Spleen (tissue), 11 donors: ENCODE measurements around the gene APOL5. TPM values are rescaled to one million over a fixed set of nuclear protein-coding genes. Genes with fewer than 3 reads are reported as not detected.
"Not testable (repeated sequence)": the region's sequence is repeated elsewhere in the genome, so short reads cannot be mapped to it uniquely, and the experiment has no call there.

Source experiments
- DNase-seq: peaks from one replicate; pipeline ENCODE4 v3.0.0-alpha.2; 2020
- H3K27ac ChIP-seq, 8 donors: fragments of 200-600 bp; sonication (generic) in 7 of 8; 1 replicate in 4 of 8; 2 replicates in 4 of 8; pipeline versions ENCODE4 v1.5.0 to v1.8.0; 2016 to 2021; ENCODE audit warnings: inconsistent platforms in 4 of 8, mild to moderate bottlenecking in 4 of 8, moderate library complexity in 1 of 8
- H3K27me3 ChIP-seq, 7 donors: fragments of 200-600 bp; sonication (generic) in 6 of 7; replicated peaks in 1 of 7; 1 replicate in 4 of 7; 2 replicates in 3 of 7; pipeline versions ENCODE4 v1.5.0 to v1.8.0; 2016 to 2021; ENCODE audit warnings: inconsistent platforms in 3 of 7, mild to moderate bottlenecking in 1 of 7
- H3K36me3 ChIP-seq, 6 donors: fragments of 200-600 bp; sonication (generic) in 5 of 6; 1 replicate in 4 of 6; 2 replicates in 2 of 6; pipeline versions ENCODE4 v1.5.0 to v1.8.0; 2016 to 2021; ENCODE audit warnings: inconsistent platforms in 2 of 6
- H3K4me1 ChIP-seq, 6 donors: fragments of 200-600 bp; sonication (generic) in 5 of 6; 1 replicate in 3 of 6; 2 replicates in 3 of 6; pipeline versions ENCODE4 v1.5.0 to v1.8.0; 2016 to 2021; ENCODE audit warnings: inconsistent platforms in 3 of 6
- H3K4me3 ChIP-seq, 8 donors: fragments of 200-600 bp; sonication (generic) in 7 of 8; 1 replicate in 4 of 8; 2 replicates in 4 of 8; pipeline versions ENCODE4 v1.5.0 to v1.8.0; 2016 to 2021; ENCODE audit warnings: inconsistent platforms in 4 of 8, mild to moderate bottlenecking in 4 of 8, moderate library complexity in 2 of 8
- H3K9me3 ChIP-seq, 8 donors: fragments of 200-600 bp; sonication (generic) in 7 of 8; 1 replicate in 4 of 8; 2 replicates in 4 of 8; pipeline versions ENCODE4 v1.5.0 to v1.8.0; 2016 to 2021; ENCODE audit warnings: inconsistent platforms in 4 of 8
- CTCF ChIP-seq, 11 experiments: fragments of 200-600 bp in 7 of 11; fragments of 450-650 bp in 4 of 11; sonication (generic) in 4 of 11; IDR thresholded peaks in 8 of 11; conservative IDR thresholded peaks in 3 of 11; 1 replicate in 7 of 11; 2 replicates in 4 of 11; pipeline versions ENCODE4 v1.4.0 to v1.8.0; 2016 to 2021; ENCODE audit warnings: antibody characterized with exemption in 11 of 11, inconsistent platforms in 4 of 11, mild to moderate bottlenecking in 1 of 11
- POLR2A ChIP-seq, 3 donors: fragments of 450-650 bp; IDR thresholded peaks; one replicate each; pipeline ENCODE4 v1.5.1; 2017; ENCODE audit warnings: antibody characterized with exemption in 3 of 3, mild to moderate bottlenecking in 1 of 3
- POLR2AphosphoS5 ChIP-seq, 3 donors: sonication (generic); formaldehyde crosslinking; IDR thresholded peaks; one replicate each; pipeline ENCODE4 v1.5.1; 2017; ENCODE audit warnings: antibody characterized with exemption in 3 of 3
- WGBS, 5 donors: extraction: QIAGEN DNeasy Blood & Tissue Kit in 3 of 5; methylation state at CpG; one replicate each; pipeline versions ENCODE4 v1.1.5 to v1.1.7; 2013 to 2018; 5-methylcytosine and 5-hydroxymethylcytosine counted together
- intact Hi-C: fragments of 100-400 bp; cut with DNase I; formaldehyde crosslinking; loops from one replicate; pipeline ENCODE4 v1.15.0; 2023; ENCODE audit warnings: low total_unique reads
- polyA plus RNA-seq, 3 donors: library from polyadenylated mRNA; stranded (reverse); fragments of 200-250 nt; gene quantifications; one replicate each; pipeline ENCODE4 v1.2.1, GENCODE V29; 2013
- total RNA-seq, 7 donors: library from RNA; depleted of rRNA in 3 of 7; stranded (reverse); fragments of >200 nt in 3 of 7; fragmentation: NEBNext Ultra II Directional in 4 of 7; extraction: Animal tissue kit (Norgen Biotek cat#: 25700) in 4 of 7; gene quantifications; one replicate each; pipeline versions ENCODE4 v1.1.0 to v1.2.1, GENCODE V29; 2016 to 2021
- donor health status: healthy with polysubstance abuse.
- donor health status: DM: no; HTN: no; CAD: no; lungs with moderate emphysema.
- donor health status: DM: no; HTN: no; CAD: no.
- donor health status: Bipolar disorder and iron deficiency.
- donor health status: healthy.
- donor health status: DM: no; HTN: no; CAD: no.
- donor health status: DM: yes; HTN: yes; CAD: no.

APOL5 gene
- total and polyA plus RNA-seq, 10 donors: not detected

DNA sequence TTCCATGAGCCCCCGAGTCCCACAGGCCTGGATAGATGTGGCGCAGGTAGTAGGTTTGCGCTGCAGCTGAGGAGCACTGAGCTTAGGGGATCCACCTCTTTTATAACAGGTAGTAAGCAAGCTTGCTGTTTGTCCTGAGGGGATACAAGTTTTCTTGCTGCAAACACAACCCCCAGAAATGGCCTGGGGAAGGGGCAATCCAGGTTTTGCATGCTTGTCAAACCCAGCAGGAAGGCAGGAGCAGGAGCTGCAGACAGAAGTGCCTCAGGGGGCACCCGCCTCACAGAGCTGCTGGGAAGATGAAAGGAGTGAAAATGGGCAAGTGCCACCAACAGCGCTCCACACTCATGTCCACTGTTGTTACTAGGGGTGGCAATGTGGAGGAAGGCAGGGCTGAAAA is 18.5 kb downstream of the APOL5 start:
- WGBS, 5 donors: 86 to 99% (median 92%) methylated on average over 5 of the region's 5 CpGs
- intact Hi-C loops: no loop called here
- Histone ChIP-seq H3K4me3 (no peak overlapping the region), H3K9me3 (no peaks in the 10 kb centered on the region), H3K27me3 (peaks cover 0 to 48% (median 0%) of the 10 kb centered on the region in 7 donors), H3K4me1 (no peaks in the 10 kb centered on the region), H3K36me3 (no peaks in the 10 kb centered on the region), H3K27ac (no peak overlapping the region)
- DNase-seq: no peak
- TF ChIP-seq POLR2AphosphoS5 (IDR thresholded peaks at IDR 0.05) (no peak), POLR2A (IDR thresholded peaks at IDR 0.05) (no peak)

- Histone ChIP-seq H3K4me1 (peaks cover 0 to 2% (median 0%) of the 10 kb centered on the region in 6 donors), H3K36me3 (no peaks in the 10 kb centered on the region), H3K27ac (no peak overlapping the region), H3K9me3 (no peaks in the 10 kb centered on the region), H3K27me3 (peaks cover 0 to 45% (median 0%) of the 10 kb centered on the region in 7 donors), H3K4me3 (no peak overlapping the region)
- DNase-seq: no peak
- intact Hi-C loops: no loop called here
- no peak for TF ChIP-seq POLR2AphosphoS5 (IDR thresholded peaks at IDR 0.05)
- no peak for TF ChIP-seq POLR2A (IDR thresholded peaks at IDR 0.05)
- no peak for TF ChIP-seq CTCF (IDR thresholded peaks at IDR 0.05 in 8 of 11, conservative IDR thresholded peaks at IDR 0.05 in 3 of 11)
- 86 to 96% (median 87%) methylated on average over 11 to 12 of the region's 12 CpGs for whole genome bisulfite sequencing, 5 donors
These were observed 19.0 kb downstream of the APOL5 start for GRCh38 chr22:35736701-35737100.

- peaks cover 0 to 52% (median 0%) of the 10 kb centered on the region in 7 donors for H3K27me3 ChIP-seq
- H3K36me3 ChIP-seq, H3K27ac ChIP-seq, H3K4me3 ChIP-seq, H3K4me1 ChIP-seq, DNase-seq, H3K9me3 ChIP-seq, intact Hi-C loops: not testable (repeated sequence)
- WGBS, 5 donors: 87 to 95% (median 92%) methylated on average over 6 of the region's 6 CpGs
These were observed 20.2 kb downstream of the APOL5 start for GRCh38 chr22:35737886-35738285.

- Histone ChIP-seq H3K36me3 (peaks cover 0 to 6% (median 0%) of the 10 kb centered on the region in 6 donors), H3K27ac (no peak overlapping the region), H3K9me3 (no peaks in the 10 kb centered on the region), H3K4me3 (no peak overlapping the region), H3K4me1 (peaks cover 0 to 8% (median 0%) of the 10 kb centered on the region in 6 donors), H3K27me3 (peaks cover 0 to 63% (median 0%) of the 10 kb centered on the region in 7 donors)
- TF ChIP-seq CTCF (IDR thresholded peaks at IDR 0.05 in 8 of 11, conservative IDR thresholded peaks at IDR 0.05 in 3 of 11) (no peak), POLR2A (IDR thresholded peaks at IDR 0.05) (no peak), POLR2AphosphoS5 (IDR thresholded peaks at IDR 0.05) (no peak)
- intact Hi-C loops: no loop called here
- DNase-seq: no peak
- 82 to 95% (median 89%) methylated on average over 12 of the region's 12 CpGs for WGBS, 5 donors
These were observed 21.6 kb downstream of the APOL5 start for GRCh38 chr22:35739076-35739930.

DNA sequence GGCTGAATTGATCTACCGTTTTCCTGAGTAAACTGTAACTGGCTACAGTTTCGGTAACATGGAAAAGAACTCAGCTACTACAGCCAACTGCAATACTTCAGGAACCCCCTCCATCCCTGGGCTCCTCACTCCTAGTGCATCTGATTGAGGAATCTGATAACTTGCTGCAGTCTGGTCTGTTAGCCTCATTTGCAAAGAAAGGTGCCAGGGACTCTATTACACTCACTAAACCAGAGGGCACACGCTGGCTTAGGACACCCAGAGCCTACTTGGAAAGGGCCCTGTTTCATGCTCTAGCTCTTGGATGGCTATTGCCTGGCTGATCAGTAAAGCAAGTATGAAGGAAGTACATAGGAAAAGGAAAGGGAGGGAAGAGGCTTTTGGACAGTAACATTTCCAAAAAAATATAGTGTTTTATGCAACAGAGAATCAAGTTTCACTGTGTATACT is 22.3 kb downstream of the APOL5 start:
- 88 to 96% (median 93%) methylated on average over 2 to 3 of the region's 3 CpGs for WGBS, 5 donors
- Histone ChIP-seq H3K27me3 (peaks cover 0 to 70% (median 0%) of the 10 kb centered on the region in 7 donors), H3K27ac (no peak overlapping the region), H3K36me3 (peaks cover 0 to 6% (median 0%) of the 10 kb centered on the region in 6 donors), H3K4me1 (peaks cover 0 to 8% (median 0%) of the 10 kb centered on the region in 6 donors), H3K4me3 (no peak overlapping the region), H3K9me3 (no peaks in the 10 kb centered on the region)
- intact Hi-C loops: no loop called here
- no peak for TF ChIP-seq CTCF (IDR thresholded peaks at IDR 0.05 in 8 of 11, conservative IDR thresholded peaks at IDR 0.05 in 3 of 11)
- no peak for TF ChIP-seq POLR2AphosphoS5 (IDR thresholded peaks at IDR 0.05)
- no peak for TF ChIP-seq POLR2A (IDR thresholded peaks at IDR 0.05)
- no peak for DNase-seq
